Measurements from ENCODE around the gene LILRB2.
"Not testable (repeated sequence)": the region's sequence is repeated elsewhere in the genome, so short reads cannot be mapped to it uniquely, and the experiment has no call there.

The LILRB2 gene

GRCh38 chr19:54281007-54281728, at the start of gene LILRB2:
Gene LILRB2, minus strand, starts transcription at chr19:54281110. Its CDS starts 614 bp downstream, at chr19:54280496.
- no peak for DNase-seq

- no peak for DNase-seq
These were observed 48.7 kb upstream of the LILRB2 start for GRCh38 chr19:54329476-54330165.

GRCh38 chr19:54328781-54329180, 47.9 kb upstream of the LILRB2 start:
- not testable (repeated sequence) for DNase-seq

GRCh38 chr19:54325631-54326030, 44.7 kb upstream of the LILRB2 start:
- DNase-seq, result no peak

GRCh38 chr19:54325194-54325621, 44.3 kb upstream of the LILRB2 start:
- DNase-seq, result no peak

- DNase-seq, result no peak
These were observed 43.2 kb upstream of the LILRB2 start for GRCh38 chr19:54324071-54324470.

GRCh38 chr19:54322934-54323333, 42.0 kb upstream of the LILRB2 start:
- DNase-seq, result not testable (repeated sequence)

GRCh38 chr19:54322295-54322694, 41.4 kb upstream of the LILRB2 start:
- not testable (repeated sequence) for DNase-seq

- DNase-seq, result no peak
These were observed 39.2 kb upstream of the LILRB2 start for GRCh38 chr19:54319892-54320670.

- no peak for DNase-seq
These were observed 38.1 kb upstream of the LILRB2 start for GRCh38 chr19:54319049-54319448.

GRCh38 chr19:54317965-54318240, 37.0 kb upstream of the LILRB2 start:
- no peak for DNase-seq

GRCh38 chr19:54317108-54317964, 36.4 kb upstream of the LILRB2 start:
- DNase-seq, result no peak

- no peak for DNase-seq
These were observed 35.8 kb upstream of the LILRB2 start for GRCh38 chr19:54316746-54317107.

GRCh38 chr19:54315956-54316355, 35.0 kb upstream of the LILRB2 start:
- no peak for DNase-seq

GRCh38 chr19:54312436-54313377, 31.8 kb upstream of the LILRB2 start, which contains the start of gene LILRA5:
Gene LILRA5, minus strand, starts transcription at chr19:54313166. Its CDS starts 147 bp downstream, at chr19:54313019.
- DNase-seq, result no peak

- no peak for DNase-seq
These were observed 31.1 kb upstream of the LILRB2 start for GRCh38 chr19:54312011-54312410.

- DNase-seq, result no peak
These were observed 30.6 kb upstream of the LILRB2 start for GRCh38 chr19:54311486-54311885.

GRCh38 chr19:54310543-54310942, 29.6 kb upstream of the LILRB2 start:
- DNase-seq, result no peak

GRCh38 chr19:54309811-54310210, 28.9 kb upstream of the LILRB2 start:
- DNase-seq, result no peak

- no peak for DNase-seq
These were observed 26.6 kb upstream of the LILRB2 start for GRCh38 chr19:54307389-54308020.

GRCh38 chr19:54305141-54305540, 24.2 kb upstream of the LILRB2 start:
- no peak for DNase-seq
